WTC11 (cell line): Measurements from ENCODE around the gene UBE2D2. TPM values are rescaled to one million over a fixed set of nuclear protein-coding genes. Genes with fewer than 3 reads are reported as not detected.
A peak's percentile ranks its signal among the peaks of the same experiment; 100 is the strongest.

Source experiments
- ATAC-seq: fragments of 200-7000 bp; cut with Tn5 transposase; 2 replicates; pipeline ENCODE4 v1.10.0; 2021; ENCODE audit warnings: mild to moderate bottlenecking, moderate library complexity
- CTCF ChIA-PET: fragments of 300-600 bp; sonication (Branson Sonifier 250); formaldehyde crosslinking; loops from one replicate; lab custom pipeline; 2021; ENCODE audit warnings: antibody characterized with exemption; lab: Charles Lee
- POLR2A ChIA-PET: fragments of 350-600 bp; sonication (Branson Sonifier 250); formaldehyde crosslinking; loops from one replicate; lab custom pipeline; 2021; ENCODE audit warnings: antibody characterized with exemption; lab: Charles Lee
- DNase-seq: peaks from one replicate; pipeline ENCODE4 v3.0.0; 2021; ENCODE audit warnings: low spot score
- H3K27ac Mint-ChIP-seq: 2 replicates; pipeline ENCODE4 v1.8.0; 2021; ENCODE audit warnings: mixed read lengths
- H3K27me3 Mint-ChIP-seq: 2 replicates; pipeline ENCODE4 v1.8.0; 2021; ENCODE audit warnings: low read depth, mild to moderate bottlenecking, moderate library complexity, mixed read lengths
- H3K36me3 Mint-ChIP-seq: 2 replicates; pipeline ENCODE4 v1.8.0; 2021; ENCODE audit warnings: mixed read lengths
- H3K4me1 Mint-ChIP-seq: 2 replicates; pipeline ENCODE4 v1.8.0; 2022; ENCODE audit warnings: mixed read lengths
- H3K4me3 Mint-ChIP-seq: 2 replicates; pipeline ENCODE4 v1.8.0; 2021; ENCODE audit warnings: mild to moderate bottlenecking, moderate library complexity, mixed read lengths
- H3K9me3 Mint-ChIP-seq: 2 replicates; pipeline ENCODE4 v1.8.0; 2021; ENCODE audit warnings: mixed read lengths
- ELF4 ChIP-seq: sonication (generic); formaldehyde crosslinking; IDR thresholded peaks from 2 replicates; pipeline ENCODE4 v1.8.1; 2022; ENCODE audit warnings: low read depth, mild to moderate bottlenecking, moderate library complexity, missing genetic modification reagents
- EMX1 ChIP-seq: fragments of 250-450 bp; sonication (Bioruptor Pico); IDR thresholded peaks from 2 replicates; pipeline ENCODE4 v1.8.0; 2021; ENCODE audit warnings: mild to moderate bottlenecking
- ETV6 ChIP-seq: sonication (generic); formaldehyde crosslinking; IDR thresholded peaks from 2 replicates; pipeline ENCODE4 v1.8.1; 2022; ENCODE audit warnings: mild to moderate bottlenecking, missing genetic modification reagents
- GABPB1 ChIP-seq: sonication (generic); formaldehyde crosslinking; IDR thresholded peaks from 2 replicates; pipeline ENCODE4 v1.8.1; 2023; ENCODE audit warnings: mild to moderate bottlenecking, missing genetic modification reagents
- SMAD3 ChIP-seq: sonication (generic); formaldehyde crosslinking; IDR thresholded peaks from 2 replicates; pipeline ENCODE4 v1.8.0; 2022; ENCODE audit warnings: missing genetic modification reagents, mild to moderate bottlenecking, borderline replicate concordance
- SOX15 ChIP-seq: fragments of 250-450 bp; sonication (Bioruptor Pico); IDR thresholded peaks from 2 replicates; pipeline ENCODE4 v1.9.0; 2021; ENCODE audit warnings: mild to moderate bottlenecking
- TP53 ChIP-seq: sonication (generic); formaldehyde crosslinking; IDR thresholded peaks from 2 replicates; pipeline ENCODE4 v1.8.1; 2023; ENCODE audit warnings: mild to moderate bottlenecking, missing genetic modification reagents
- ZBTB21 ChIP-seq: sonication (generic); formaldehyde crosslinking; IDR thresholded peaks from 2 replicates; pipeline ENCODE4 v1.8.1; 2023; ENCODE audit warnings: mild to moderate bottlenecking, missing genetic modification reagents, borderline replicate concordance
- ZNF317 ChIP-seq: sonication (generic); formaldehyde crosslinking; IDR thresholded peaks from 2 replicates; pipeline ENCODE4 v1.8.1; 2023; ENCODE audit warnings: low read depth, mild to moderate bottlenecking, moderate library complexity, missing genetic modification reagents, borderline replicate concordance
- ZNF423 ChIP-seq: fragments of 250-450 bp; sonication (Bioruptor Pico); IDR thresholded peaks from 2 replicates; pipeline ENCODE4 v2.1.2; 2022; ENCODE audit warnings: mild to moderate bottlenecking, moderate library complexity
- total RNA-seq: library from RNA; stranded (reverse); gene quantifications from 3 replicates; pipeline ENCODE4 v1.2.3, GENCODE V29; 2021
- TF ChIP-seq, protein P1 (sequence below): sonication (generic); formaldehyde crosslinking; IDR thresholded peaks from 2 replicates; pipeline ENCODE4 v1.8.1; 2022; ENCODE audit warnings: mild to moderate bottlenecking, moderate library complexity, missing genetic modification reagents
- TF ChIP-seq, protein P2 (sequence below): sonication (generic); formaldehyde crosslinking; IDR thresholded peaks from 2 replicates; pipeline ENCODE4 v1.8.0; 2022; ENCODE audit warnings: mild to moderate bottlenecking, missing genetic modification reagents
- TF ChIP-seq, protein P3 (sequence below): sonication (generic); formaldehyde crosslinking; IDR thresholded peaks from 2 replicates; pipeline ENCODE4 v1.8.1; 2022; ENCODE audit warnings: low read depth, missing genetic modification reagents, borderline replicate concordance
- TF ChIP-seq, protein P4 (sequence below): sonication (generic); formaldehyde crosslinking; IDR thresholded peaks from 2 replicates; pipeline ENCODE4 v1.8.1; 2023; ENCODE audit warnings: mild to moderate bottlenecking, missing genetic modification reagents

Gene UBE2D2
- total RNA-seq, 1 experiment from 2014 or later: 183 TPM

DNA sequence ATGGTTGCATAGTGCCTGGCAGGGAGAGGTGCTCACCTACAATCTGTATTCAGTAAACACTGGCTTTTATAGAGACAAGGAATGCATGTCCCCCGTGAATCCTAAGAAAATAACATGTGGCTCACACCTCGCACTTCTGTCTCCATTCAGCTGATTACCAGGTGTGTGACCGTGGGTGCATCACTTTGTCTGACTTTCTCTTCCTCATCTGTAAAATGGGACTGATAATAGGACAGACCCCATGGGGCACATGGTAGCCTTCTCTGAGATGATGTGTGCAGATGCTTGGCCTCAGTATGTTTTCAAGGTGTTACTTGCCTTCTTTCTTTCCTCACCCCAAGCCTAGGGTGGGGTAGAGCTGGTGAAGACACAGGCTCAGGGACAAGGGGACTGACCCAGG, 93.3 kb downstream of the UBE2D2 start (continued):
- TF ChIP-seq, protein P1, sequence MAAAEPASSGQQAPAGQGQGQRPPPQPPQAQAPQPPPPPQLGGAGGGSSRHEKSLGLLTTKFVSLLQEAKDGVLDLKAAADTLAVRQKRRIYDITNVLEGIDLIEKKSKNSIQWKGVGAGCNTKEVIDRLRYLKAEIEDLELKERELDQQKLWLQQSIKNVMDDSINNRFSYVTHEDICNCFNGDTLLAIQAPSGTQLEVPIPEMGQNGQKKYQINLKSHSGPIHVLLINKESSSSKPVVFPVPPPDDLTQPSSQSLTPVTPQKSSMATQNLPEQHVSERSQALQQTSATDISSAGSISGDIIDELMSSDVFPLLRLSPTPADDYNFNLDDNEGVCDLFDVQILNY (CRISPR knock-in tag): no peak

DNA sequence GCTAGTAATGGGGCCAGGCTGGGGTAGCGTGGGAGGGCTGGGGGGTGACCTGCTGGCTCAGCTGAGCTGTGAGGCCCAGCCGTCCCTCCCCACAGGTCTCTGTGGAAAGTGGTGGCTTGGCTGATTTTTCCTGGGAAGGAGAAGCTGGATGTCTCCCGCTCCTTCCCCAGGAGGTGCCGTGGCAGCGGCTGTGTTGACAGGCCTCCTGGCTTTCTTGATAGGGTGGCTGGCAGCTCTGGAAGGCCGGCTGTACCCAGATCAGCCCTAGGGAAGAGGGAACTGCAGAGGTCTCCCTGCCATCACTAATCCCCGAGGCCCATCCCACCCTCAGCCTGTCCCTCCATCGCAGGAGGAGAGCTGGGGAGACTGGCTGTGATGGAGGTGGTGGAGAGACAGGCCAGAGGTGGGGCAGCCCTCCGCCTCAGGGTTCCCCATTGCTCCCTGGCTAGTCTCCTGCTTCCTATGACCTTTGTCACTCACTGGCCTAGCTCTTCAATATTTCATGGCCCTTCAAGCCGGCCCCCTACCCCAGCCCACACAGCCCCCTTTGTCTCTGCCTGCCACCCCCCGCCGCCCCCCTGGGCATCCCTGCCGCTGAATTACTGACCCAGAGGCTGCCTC, 93.8 kb downstream of the UBE2D2 start:
- Mint-ChIP-seq H3K4me3 (peak overlapping the region; percentile 20; the same call in 1 of the 2 replicates), H3K27ac (peak overlapping the region; percentile 91; the same call in 1 of the 2 replicates), H3K27me3 (no peaks in the 10 kb centered on the region), H3K36me3 (no peaks in the 10 kb centered on the region), H3K9me3 (no peaks in the 10 kb centered on the region), H3K4me1 (peaks cover 81% of the 10 kb centered on the region)
- DNase-seq: no peak
- CTCF ChIA-PET: interaction anchor here (0.9 to 9.5 kb wide), 10 partner anchors 16 to 120 kb away, joined by 3 to 235 read pairs (median 4); no protein-coding TSS in a partner anchor
- TF ChIP-seq SMAD3 (no peak), ETV6 (CRISPR knock-in tag) (no peak), TP53 (CRISPR knock-in tag) (no peak), EMX1 (CRISPR knock-in tag) (no peak), GABPB1 (CRISPR knock-in tag) (no peak), SOX15 (CRISPR knock-in tag) (no peak)
- TF ChIP-seq, all 79 proteins: peak for 0
- ATAC-seq: 0 out of 2 replicates have a peak, but pooled peaks have one; percentile 1
- POLR2A ChIA-PET: no interaction called here

DNA sequence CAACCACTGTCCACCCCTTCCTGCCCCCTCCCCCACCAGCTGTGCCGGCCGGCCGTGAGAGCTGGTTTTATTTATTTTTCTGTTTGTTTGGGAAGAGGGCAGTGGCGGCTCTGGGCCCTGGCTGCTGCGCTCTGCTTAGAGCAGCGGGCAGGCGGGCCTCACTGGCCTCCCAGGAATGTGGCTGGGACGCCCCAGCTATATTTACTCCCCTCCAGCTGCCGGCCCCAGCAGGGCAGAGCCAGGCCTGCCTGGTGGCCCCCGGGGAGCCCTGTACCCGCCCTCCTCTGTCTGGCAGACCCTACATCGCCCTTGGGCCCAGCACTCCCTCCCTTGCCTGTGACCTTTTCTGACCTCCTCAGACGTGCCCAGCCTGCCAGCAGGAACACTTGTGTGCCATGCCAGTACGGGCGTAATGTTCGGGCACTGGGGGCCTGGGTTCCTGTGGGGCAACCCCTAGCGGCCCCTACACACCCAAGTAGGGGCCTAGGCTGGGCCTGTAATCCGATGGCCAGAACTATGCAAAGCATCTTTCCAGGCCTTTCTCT, 94.7 kb downstream of the UBE2D2 start:
- no peaks in the 10 kb centered on the region for H3K27me3 Mint-ChIP-seq
- TF ChIP-seq, protein P2, sequence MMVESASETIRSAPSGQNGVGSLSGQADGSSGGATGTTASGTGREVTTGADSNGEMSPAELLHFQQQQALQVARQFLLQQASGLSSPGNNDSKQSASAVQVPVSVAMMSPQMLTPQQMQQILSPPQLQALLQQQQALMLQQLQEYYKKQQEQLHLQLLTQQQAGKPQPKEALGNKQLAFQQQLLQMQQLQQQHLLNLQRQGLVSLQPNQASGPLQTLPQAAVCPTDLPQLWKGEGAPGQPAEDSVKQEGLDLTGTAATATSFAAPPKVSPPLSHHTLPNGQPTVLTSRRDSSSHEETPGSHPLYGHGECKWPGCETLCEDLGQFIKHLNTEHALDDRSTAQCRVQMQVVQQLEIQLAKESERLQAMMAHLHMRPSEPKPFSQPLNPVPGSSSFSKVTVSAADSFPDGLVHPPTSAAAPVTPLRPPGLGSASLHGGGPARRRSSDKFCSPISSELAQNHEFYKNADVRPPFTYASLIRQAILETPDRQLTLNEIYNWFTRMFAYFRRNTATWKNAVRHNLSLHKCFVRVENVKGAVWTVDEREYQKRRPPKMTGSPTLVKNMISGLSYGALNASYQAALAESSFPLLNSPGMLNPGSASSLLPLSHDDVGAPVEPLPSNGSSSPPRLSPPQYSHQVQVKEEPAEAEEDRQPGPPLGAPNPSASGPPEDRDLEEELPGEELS (CRISPR knock-in tag): no peak
- TF ChIP-seq ZBTB21 (CRISPR knock-in tag) (no peak), ZNF423 (CRISPR knock-in tag) (peak; percentile 43; the same call in 1 of the 2 replicates), ZNF317 (CRISPR knock-in tag) (no peak), GABPB1 (CRISPR knock-in tag) (peak; percentile 31; the same call in 1 of the 2 replicates), ELF4 (CRISPR knock-in tag) (no peak)
- TF ChIP-seq, protein P3, sequence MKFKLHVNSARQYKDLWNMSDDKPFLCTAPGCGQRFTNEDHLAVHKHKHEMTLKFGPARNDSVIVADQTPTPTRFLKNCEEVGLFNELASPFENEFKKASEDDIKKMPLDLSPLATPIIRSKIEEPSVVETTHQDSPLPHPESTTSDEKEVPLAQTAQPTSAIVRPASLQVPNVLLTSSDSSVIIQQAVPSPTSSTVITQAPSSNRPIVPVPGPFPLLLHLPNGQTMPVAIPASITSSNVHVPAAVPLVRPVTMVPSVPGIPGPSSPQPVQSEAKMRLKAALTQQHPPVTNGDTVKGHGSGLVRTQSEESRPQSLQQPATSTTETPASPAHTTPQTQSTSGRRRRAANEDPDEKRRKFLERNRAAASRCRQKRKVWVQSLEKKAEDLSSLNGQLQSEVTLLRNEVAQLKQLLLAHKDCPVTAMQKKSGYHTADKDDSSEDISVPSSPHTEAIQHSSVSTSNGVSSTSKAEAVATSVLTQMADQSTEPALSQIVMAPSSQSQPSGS (CRISPR knock-in tag): no peak
- TF ChIP-seq, protein P4, sequence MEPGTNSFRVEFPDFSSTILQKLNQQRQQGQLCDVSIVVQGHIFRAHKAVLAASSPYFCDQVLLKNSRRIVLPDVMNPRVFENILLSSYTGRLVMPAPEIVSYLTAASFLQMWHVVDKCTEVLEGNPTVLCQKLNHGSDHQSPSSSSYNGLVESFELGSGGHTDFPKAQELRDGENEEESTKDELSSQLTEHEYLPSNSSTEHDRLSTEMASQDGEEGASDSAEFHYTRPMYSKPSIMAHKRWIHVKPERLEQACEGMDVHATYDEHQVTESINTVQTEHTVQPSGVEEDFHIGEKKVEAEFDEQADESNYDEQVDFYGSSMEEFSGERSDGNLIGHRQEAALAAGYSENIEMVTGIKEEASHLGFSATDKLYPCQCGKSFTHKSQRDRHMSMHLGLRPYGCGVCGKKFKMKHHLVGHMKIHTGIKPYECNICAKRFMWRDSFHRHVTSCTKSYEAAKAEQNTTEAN (CRISPR knock-in tag): no peak
- peaks cover 86% of the 10 kb centered on the region for H3K4me1 Mint-ChIP-seq
- DNase-seq (no peak), ATAC-seq (no peak)
- no peaks in the 10 kb centered on the region for H3K9me3 Mint-ChIP-seq
- no peak overlapping the region for H3K4me3 Mint-ChIP-seq
- H3K27ac Mint-ChIP-seq: peak overlapping the region; percentile 91
- POLR2A ChIA-PET: no interaction called here
- CTCF ChIA-PET: interaction anchor here (0.9 to 9.5 kb wide), 9 partner anchors 16 to 119 kb away, joined by 3 to 235 read pairs (median 4); no protein-coding TSS in a partner anchor
- no peaks in the 10 kb centered on the region for H3K36me3 Mint-ChIP-seq
